ENCODE measurements around the gene VPS37D. TPM values are rescaled to one million over a fixed set of nuclear protein-coding genes. Genes with fewer than 3 reads are reported as not detected.
"Not testable (repeated sequence)": the region's sequence is repeated elsewhere in the genome, so short reads cannot be mapped to it uniquely, and the experiment has no call there.

The VPS37D gene
- total and polyA plus RNA-seq, 2 of the 4 experiments (the other 2 are of a cell fraction): 2.3 to 3.1 TPM

DNA sequence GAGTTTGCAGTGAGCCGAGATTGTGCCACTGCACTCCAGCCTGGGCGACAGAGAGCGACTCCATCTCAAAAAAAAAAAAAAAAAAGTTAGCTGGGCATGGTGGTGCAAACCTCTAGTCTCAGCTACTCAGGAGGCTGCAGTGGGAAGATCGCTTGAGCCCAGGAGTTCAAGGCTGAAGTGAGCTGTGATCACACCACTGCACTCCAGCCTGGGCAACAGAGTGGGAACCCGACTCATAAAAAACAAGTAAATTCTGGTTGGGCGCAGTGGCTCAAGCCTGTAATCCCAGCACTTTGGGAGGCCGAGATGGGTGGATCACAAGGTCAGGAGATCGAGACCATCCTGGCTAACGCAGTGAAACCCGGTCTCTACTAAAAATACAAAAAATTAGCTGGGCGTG is 48.2 kb upstream of the VPS37D start:
- H4K91ac ChIP-seq (ENCODE audit: insufficient read depth, low read depth, low read length); H2AK5ac ChIP-seq (ENCODE audit: low read depth, low read length); H3K4ac ChIP-seq (ENCODE audit: low read depth, low read length); ATAC-seq (ENCODE audit: low read depth); H3K9me1 ChIP-seq (ENCODE audit: insufficient read depth, low read length); H2AFZ ChIP-seq (replicated peaks; ENCODE audit: low read length, poor library complexity); H3K27ac ChIP-seq (ENCODE audit: insufficient read depth, low read length); H3K14ac ChIP-seq (replicated peaks; ENCODE audit: low read depth, low read length); H4K8ac ChIP-seq (ENCODE audit: low read depth in 2 of 2, low read length in 2 of 2); H2AK9ac ChIP-seq (replicated peaks; ENCODE audit: low read depth, low read length, poor library complexity); POLR2A ChIA-PET (ENCODE audit: unreplicated experiment); H3K9ac ChIP-seq (ENCODE audit: low read depth, low read length); H3K4me2 ChIP-seq (ENCODE audit: low read depth, low read length); H3K79me1 ChIP-seq (ENCODE audit: low read depth in 1 of 2, low read length in 2 of 2); H3K36me3 ChIP-seq (ENCODE audit: control insufficient read depth, insufficient read depth, low read length); DNase-seq; H3K23ac ChIP-seq (ENCODE audit: low read depth, low read length); H2BK5ac ChIP-seq (ENCODE audit: low read depth, low read length, poor library complexity, severe bottlenecking); BruUV-seq (replicated peaks); dilution Hi-C loops (cut with HindIII; ENCODE audit: low sequenced_read_pairs, unreplicated experiment); H4K5ac ChIP-seq (ENCODE audit: low read depth, low read length); H2BK120ac ChIP-seq (ENCODE audit: low read depth, low read length); H2BK20ac ChIP-seq (ENCODE audit: low read depth, low read length); H3K4me1 ChIP-seq (ENCODE audit: control insufficient read depth, insufficient read depth, low read length); H3K4me3 ChIP-seq (ENCODE audit: insufficient read depth, low read depth, low read length); H3K18ac ChIP-seq (ENCODE audit: low read depth, low read length); H4K20me1 ChIP-seq (ENCODE audit: insufficient read depth, low read length); H2BK15ac ChIP-seq (ENCODE audit: low read depth, low read length); H3K9me3 ChIP-seq (ENCODE audit: control insufficient read depth, insufficient read depth, low read length); H3K56ac ChIP-seq (ENCODE audit: extremely low read depth, insufficient read depth, low read length); intact Hi-C loops (cut with micrococcal nuclease): not testable (repeated sequence)
- in situ Hi-C loops (cut with MboI; ENCODE audit: low sequenced_read_pairs): loop anchor here (10.0 kb wide), 1 partner anchor 235 kb away; no protein-coding TSS in a partner anchor
- peaks cover 50% of the 10 kb centered on the region for H3K27me3 ChIP-seq (ENCODE audit: control insufficient read depth, insufficient read depth, low read length)
- CTCF ChIA-PET: interaction anchor here (1.2 kb wide), 1 partner anchor 13 kb away, joined by 3 read pairs; no protein-coding TSS in a partner anchor
- 84% methylated on average over 3 of the region's 11 CpGs; no CpG with 5 or more reads in 1 of the 2 experiments for WGBS, 2 experiments (ENCODE audit: extremely low coverage in 2 of 2, insufficient read length in 1 of 2)

All from IMR-90 (cell line).